ENCODE results near the gene DPP7. TPM values are rescaled to one million over a fixed set of nuclear protein-coding genes. Genes with fewer than 3 reads are reported as not detected.
A peak's percentile ranks its signal among the peaks of the same experiment; 100 is the strongest.

The DPP7 gene
- total RNA-seq, 1 donor from 2014 or later = 6.1 TPM

- TF ChIP-seq CTCF (IDR thresholded peaks at IDR 0.05; ENCODE audit: unreplicated experiment) = no peak
- DNase-seq (ENCODE audit: low spot score) = no peak
- no peaks in the 10 kb centered on the region for H3K36me3 Mint-ChIP-seq (ENCODE audit: low read depth, unreplicated experiment)
- no peaks in the 10 kb centered on the region for H3K9me3 Mint-ChIP-seq (ENCODE audit: unreplicated experiment)
- H3K27me3 Mint-ChIP-seq (ENCODE audit: unreplicated experiment) = peaks cover 11% of the 10 kb centered on the region
- H3K27ac Mint-ChIP-seq (ENCODE audit: unreplicated experiment) = no peak overlapping the region
- H3K4me3 Mint-ChIP-seq (ENCODE audit: unreplicated experiment) = no peak overlapping the region
- no peaks in the 10 kb centered on the region for H3K4me1 Mint-ChIP-seq (ENCODE audit: unreplicated experiment)
These were observed 36.3 kb upstream of the DPP7 start for GRCh38 chr9:137150617-137151457.

GRCh38 chr9:137149942-137150616, 35.5 kb upstream of the DPP7 start:
- no peak for DNase-seq (ENCODE audit: low spot score)
- peaks cover 10% of the 10 kb centered on the region for H3K27me3 Mint-ChIP-seq (ENCODE audit: unreplicated experiment)
- H3K9me3 Mint-ChIP-seq (ENCODE audit: unreplicated experiment) = no peaks in the 10 kb centered on the region
- no peak overlapping the region for H3K4me3 Mint-ChIP-seq (ENCODE audit: unreplicated experiment)
- TF ChIP-seq CTCF (IDR thresholded peaks at IDR 0.05; ENCODE audit: unreplicated experiment) = no peak
- H3K27ac Mint-ChIP-seq (ENCODE audit: unreplicated experiment) = no peak overlapping the region
- H3K4me1 Mint-ChIP-seq (ENCODE audit: unreplicated experiment) = no peaks in the 10 kb centered on the region
- H3K36me3 Mint-ChIP-seq (ENCODE audit: low read depth, unreplicated experiment) = no peaks in the 10 kb centered on the region

- Mint-ChIP-seq H3K36me3 (ENCODE audit: low read depth, unreplicated experiment) (no peaks in the 10 kb centered on the region), H3K9me3 (ENCODE audit: unreplicated experiment) (no peaks in the 10 kb centered on the region), H3K27ac (ENCODE audit: unreplicated experiment) (no peak overlapping the region), H3K27me3 (ENCODE audit: unreplicated experiment) (peaks cover 10% of the 10 kb centered on the region), H3K4me1 (ENCODE audit: unreplicated experiment) (no peaks in the 10 kb centered on the region), H3K4me3 (ENCODE audit: unreplicated experiment) (no peak overlapping the region)
- DNase-seq (ENCODE audit: low spot score) = no peak
- no peak for TF ChIP-seq CTCF (IDR thresholded peaks at IDR 0.05; ENCODE audit: unreplicated experiment)
These were observed 34.8 kb upstream of the DPP7 start for GRCh38 chr9:137149363-137149762.

- H3K27ac Mint-ChIP-seq (ENCODE audit: unreplicated experiment) = no peak overlapping the region
- no peaks in the 10 kb centered on the region for H3K9me3 Mint-ChIP-seq (ENCODE audit: unreplicated experiment)
- no peak overlapping the region for H3K4me3 Mint-ChIP-seq (ENCODE audit: unreplicated experiment)
- TF ChIP-seq CTCF (IDR thresholded peaks at IDR 0.05; ENCODE audit: unreplicated experiment) = no peak
- H3K4me1 Mint-ChIP-seq (ENCODE audit: unreplicated experiment) = no peaks in the 10 kb centered on the region
- no peak for DNase-seq (ENCODE audit: low spot score)
- H3K27me3 Mint-ChIP-seq (ENCODE audit: unreplicated experiment) = peaks cover 14% of the 10 kb centered on the region
- no peaks in the 10 kb centered on the region for H3K36me3 Mint-ChIP-seq (ENCODE audit: low read depth, unreplicated experiment)
These were observed 34.1 kb upstream of the DPP7 start for GRCh38 chr9:137148661-137149060.

- Mint-ChIP-seq H3K9me3 (ENCODE audit: unreplicated experiment) (no peaks in the 10 kb centered on the region), H3K4me3 (ENCODE audit: unreplicated experiment) (peak overlapping the region; percentile 25), H3K27ac (ENCODE audit: unreplicated experiment) (no peak overlapping the region), H3K27me3 (ENCODE audit: unreplicated experiment) (peaks cover 17% of the 10 kb centered on the region), H3K4me1 (ENCODE audit: unreplicated experiment) (no peaks in the 10 kb centered on the region), H3K36me3 (ENCODE audit: low read depth, unreplicated experiment) (no peaks in the 10 kb centered on the region)
- TF ChIP-seq CTCF (IDR thresholded peaks at IDR 0.05; ENCODE audit: unreplicated experiment) = no peak
- no peak for DNase-seq (ENCODE audit: low spot score)
These were observed 33.7 kb upstream of the DPP7 start for GRCh38 chr9:137148242-137148641.
